Measurements from ENCODE around the gene FOLR1. TPM values are rescaled to one million over a fixed set of nuclear protein-coding genes. Genes with fewer than 3 reads are reported as not detected.
"Not testable (repeated sequence)": the region's sequence is repeated elsewhere in the genome, so short reads cannot be mapped to it uniquely, and the experiment has no call there.

Gene FOLR1
- total and polyA plus RNA-seq, 9 of the 15 experiments (the other 6 are each of a cell fraction or from before 2014, with no cell fraction given), result 0.22 to 2.3 (median 1.0) TPM

DNA sequence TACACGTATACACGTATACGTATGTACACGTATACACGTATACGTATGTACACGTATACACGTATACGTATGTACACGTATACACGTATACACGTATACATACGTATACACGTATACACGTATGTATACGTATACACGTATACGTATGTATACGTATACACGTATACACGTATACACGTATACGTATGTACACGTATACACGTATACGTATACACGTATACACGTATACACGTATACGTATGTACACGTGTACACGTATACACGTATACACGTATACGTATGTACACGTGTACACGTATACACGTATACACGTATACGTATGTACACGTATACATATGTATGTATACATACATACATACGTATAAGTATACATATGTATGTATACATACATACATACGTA is 9.5 kb downstream of the FOLR1 start:
- H3K4me3 ChIP-seq; BruUV-seq (replicated peaks); in situ Hi-C loops (cut with MboI); POLR2A ChIA-PET; H4K20me1 ChIP-seq (replicated peaks; ENCODE audit: control insufficient read depth, insufficient read depth, low read length); H3K4me1 ChIP-seq (replicated peaks in 1 of 2; ENCODE audit: control insufficient read depth in 2 of 2, insufficient read depth in 2 of 2, low read length in 2 of 2); H3K4me2 ChIP-seq (ENCODE audit: insufficient read depth, low read length); H3K9me3 ChIP-seq (replicated peaks; ENCODE audit: control insufficient read depth, insufficient read depth, low read depth, low read length); CTCF ChIA-PET (ENCODE audit: low intra/inter-chr PET ratio); H3K27me3 ChIP-seq (ENCODE audit: control insufficient read depth in 2 of 2, insufficient read depth in 2 of 2, low read length in 2 of 2); H3K36me3 ChIP-seq (ENCODE audit: control insufficient read depth, insufficient read depth, low read length); intact Hi-C loops (cut with micrococcal nuclease); H3K9me1 ChIP-seq (ENCODE audit: control insufficient read depth, insufficient read depth, low read length); DNase-seq (ENCODE audit: extremely low read depth in 1 of 4, low spot score in 3 of 4); H3K27ac ChIP-seq (ENCODE audit: extremely low read depth, low read depth, low read length); ATAC-seq; H3K9ac ChIP-seq (ENCODE audit: insufficient read depth in 1 of 2, low read depth in 2 of 2, low read length in 2 of 2); H2AFZ ChIP-seq (ENCODE audit: low read depth, low read length); H3K79me2 ChIP-seq (ENCODE audit: control insufficient read depth, insufficient read depth, low read length): not testable (repeated sequence)
- peak; percentile 78 for FAIRE-seq
- 93% methylated on average over 22 of the region's 43 CpGs for WGBS (ENCODE audit: insufficient coverage, low coverage, missing lambda C conversion rate)
- TF ChIP-seq, protein P1, sequence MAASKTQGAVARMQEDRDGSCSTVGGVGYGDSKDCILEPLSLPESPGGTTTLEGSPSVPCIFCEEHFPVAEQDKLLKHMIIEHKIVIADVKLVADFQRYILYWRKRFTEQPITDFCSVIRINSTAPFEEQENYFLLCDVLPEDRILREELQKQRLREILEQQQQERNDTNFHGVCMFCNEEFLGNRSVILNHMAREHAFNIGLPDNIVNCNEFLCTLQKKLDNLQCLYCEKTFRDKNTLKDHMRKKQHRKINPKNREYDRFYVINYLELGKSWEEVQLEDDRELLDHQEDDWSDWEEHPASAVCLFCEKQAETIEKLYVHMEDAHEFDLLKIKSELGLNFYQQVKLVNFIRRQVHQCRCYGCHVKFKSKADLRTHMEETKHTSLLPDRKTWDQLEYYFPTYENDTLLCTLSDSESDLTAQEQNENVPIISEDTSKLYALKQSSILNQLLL (CRISPR knock-in tag; IDR thresholded peaks at IDR 0.05; ENCODE audit: borderline replicate concordance), result peak; percentile 98
- TF ChIP-seq ZNF79 (CRISPR knock-in tag; IDR thresholded peaks at IDR 0.05; ENCODE audit: low read depth) (peak; percentile 50; the same call in 1 of the 2 replicates), MTF1 (CRISPR knock-in tag; IDR thresholded peaks at IDR 0.05; ENCODE audit: borderline replicate concordance) (peak; percentile 90), TCF15 (CRISPR knock-in tag; IDR thresholded peaks at IDR 0.05) (peak; percentile 74; the same call in 1 of the 2 replicates), NFIX (CRISPR knock-in tag; IDR thresholded peaks at IDR 0.05; ENCODE audit: low read depth) (peak; percentile 81), ZNF408 (CRISPR knock-in tag; IDR thresholded peaks at IDR 0.05; ENCODE audit: low read depth) (peak; percentile 96), NR2F6 (CRISPR knock-in tag; IDR thresholded peaks at IDR 0.05) (0 out of 2 replicates have a peak, but pooled peaks have one; percentile 82), ZNF449 (CRISPR knock-in tag; IDR thresholded peaks at IDR 0.05) (0 out of 2 replicates have a peak, but pooled peaks have one; percentile 76)
- TF ChIP-seq, protein P2, sequence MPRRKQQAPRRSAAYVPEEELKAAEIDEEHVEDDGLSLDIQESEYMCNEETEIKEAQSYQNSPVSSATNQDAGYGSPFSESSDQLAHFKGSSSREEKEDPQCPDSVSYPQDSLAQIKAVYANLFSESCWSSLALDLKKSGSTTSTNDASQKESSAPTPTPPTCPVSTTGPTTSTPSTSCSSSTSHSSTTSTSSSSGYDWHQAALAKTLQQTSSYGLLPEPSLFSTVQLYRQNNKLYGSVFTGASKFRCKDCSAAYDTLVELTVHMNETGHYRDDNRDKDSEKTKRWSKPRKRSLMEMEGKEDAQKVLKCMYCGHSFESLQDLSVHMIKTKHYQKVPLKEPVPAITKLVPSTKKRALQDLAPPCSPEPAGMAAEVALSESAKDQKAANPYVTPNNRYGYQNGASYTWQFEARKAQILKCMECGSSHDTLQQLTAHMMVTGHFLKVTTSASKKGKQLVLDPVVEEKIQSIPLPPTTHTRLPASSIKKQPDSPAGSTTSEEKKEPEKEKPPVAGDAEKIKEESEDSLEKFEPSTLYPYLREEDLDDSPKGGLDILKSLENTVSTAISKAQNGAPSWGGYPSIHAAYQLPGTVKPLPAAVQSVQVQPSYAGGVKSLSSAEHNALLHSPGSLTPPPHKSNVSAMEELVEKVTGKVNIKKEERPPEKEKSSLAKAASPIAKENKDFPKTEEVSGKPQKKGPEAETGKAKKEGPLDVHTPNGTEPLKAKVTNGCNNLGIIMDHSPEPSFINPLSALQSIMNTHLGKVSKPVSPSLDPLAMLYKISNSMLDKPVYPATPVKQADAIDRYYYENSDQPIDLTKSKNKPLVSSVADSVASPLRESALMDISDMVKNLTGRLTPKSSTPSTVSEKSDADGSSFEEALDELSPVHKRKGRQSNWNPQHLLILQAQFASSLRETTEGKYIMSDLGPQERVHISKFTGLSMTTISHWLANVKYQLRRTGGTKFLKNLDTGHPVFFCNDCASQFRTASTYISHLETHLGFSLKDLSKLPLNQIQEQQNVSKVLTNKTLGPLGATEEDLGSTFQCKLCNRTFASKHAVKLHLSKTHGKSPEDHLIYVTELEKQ (CRISPR knock-in tag; IDR thresholded peaks at IDR 0.05), result peak; percentile 72; the same call in 1 of the 2 replicates

Data from K562 (cell line).